Activated CD4-positive, alpha-beta T cell treated with anti-CD3 and anti-CD28 coated beads for 48 hours (primary cell): ENCODE results near the gene RAD51.

Experiments
- DNase-seq: peaks from one replicate; pipeline ENCODE4 v3.0.0-alpha.2; 2020

Gene RAD51

GRCh38 chr15:40723919-40724318 lies 28.9 kb downstream of the RAD51 start:
- no peak for DNase-seq

DNA sequence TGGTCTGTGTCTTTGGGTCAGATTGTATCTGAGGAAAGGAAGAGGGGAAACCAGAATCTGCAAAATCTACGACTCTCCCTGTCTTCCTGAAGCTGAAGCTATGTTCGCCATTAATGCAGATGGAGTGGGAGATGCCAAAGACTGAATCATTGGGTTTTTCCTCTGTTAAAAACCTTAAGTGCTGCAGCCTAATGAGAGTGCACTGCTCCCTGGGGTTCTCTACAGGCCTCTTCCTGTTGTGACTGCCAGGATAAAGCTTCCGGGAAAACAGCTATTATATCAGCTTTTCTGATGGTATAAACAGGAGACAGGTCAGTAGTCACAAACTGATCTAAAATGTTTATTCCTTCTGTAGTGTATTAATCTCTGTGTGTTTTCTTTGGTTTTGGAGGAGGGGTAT lies 36.1 kb downstream of the RAD51 start:
- DNase-seq = no peak

DNA sequence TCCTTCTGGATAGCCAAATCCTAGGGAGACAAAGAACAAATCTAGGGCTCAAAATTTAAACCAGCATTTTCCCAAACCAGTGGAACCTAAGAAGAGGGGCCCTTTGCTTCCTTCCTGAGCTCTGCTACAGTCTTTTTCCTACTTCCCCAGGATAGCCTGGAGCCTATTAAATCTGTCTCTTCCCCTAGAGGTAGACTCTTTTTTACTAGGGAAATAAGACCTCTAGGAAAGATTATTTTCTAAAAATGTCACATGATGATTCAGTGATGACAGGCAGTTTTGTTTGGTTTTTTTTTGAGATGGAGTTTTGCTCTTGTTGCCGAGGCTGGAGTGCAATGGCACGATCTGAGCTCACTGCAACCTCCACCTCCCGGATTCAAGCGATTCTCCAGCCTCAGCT lies 41.6 kb downstream of the RAD51 start:
- no peak for DNase-seq

DNA sequence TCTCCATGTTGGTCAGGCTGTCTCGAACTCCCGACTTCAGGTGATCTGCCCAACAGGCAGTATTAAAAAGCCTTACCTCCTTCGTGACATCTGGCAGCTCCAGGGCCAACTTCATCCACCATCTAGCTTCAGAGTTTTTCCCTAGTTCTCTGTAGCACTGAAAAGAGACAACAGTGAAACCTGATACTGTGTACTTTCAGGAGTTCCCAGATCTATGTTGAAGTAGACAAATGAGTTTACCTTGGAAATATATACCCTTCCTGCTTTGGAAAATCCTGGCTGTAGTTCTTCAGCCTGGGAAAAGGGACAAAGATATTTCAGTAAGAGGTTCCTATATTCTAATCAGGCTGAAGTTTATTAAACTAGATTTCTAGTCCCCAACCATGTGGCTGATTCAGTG lies 42.1 kb downstream of the RAD51 start:
- DNase-seq = no peak

- no peak for DNase-seq
These were observed 44.1 kb downstream of the RAD51 start for GRCh38 chr15:40739047-40739446.

GRCh38 chr15:40739854-40740253 lies 44.9 kb downstream of the RAD51 start:
- DNase-seq = no peak

GRCh38 chr15:40743485-40743901 lies 48.5 kb downstream of the RAD51 start:
- DNase-seq = no peak

DNA sequence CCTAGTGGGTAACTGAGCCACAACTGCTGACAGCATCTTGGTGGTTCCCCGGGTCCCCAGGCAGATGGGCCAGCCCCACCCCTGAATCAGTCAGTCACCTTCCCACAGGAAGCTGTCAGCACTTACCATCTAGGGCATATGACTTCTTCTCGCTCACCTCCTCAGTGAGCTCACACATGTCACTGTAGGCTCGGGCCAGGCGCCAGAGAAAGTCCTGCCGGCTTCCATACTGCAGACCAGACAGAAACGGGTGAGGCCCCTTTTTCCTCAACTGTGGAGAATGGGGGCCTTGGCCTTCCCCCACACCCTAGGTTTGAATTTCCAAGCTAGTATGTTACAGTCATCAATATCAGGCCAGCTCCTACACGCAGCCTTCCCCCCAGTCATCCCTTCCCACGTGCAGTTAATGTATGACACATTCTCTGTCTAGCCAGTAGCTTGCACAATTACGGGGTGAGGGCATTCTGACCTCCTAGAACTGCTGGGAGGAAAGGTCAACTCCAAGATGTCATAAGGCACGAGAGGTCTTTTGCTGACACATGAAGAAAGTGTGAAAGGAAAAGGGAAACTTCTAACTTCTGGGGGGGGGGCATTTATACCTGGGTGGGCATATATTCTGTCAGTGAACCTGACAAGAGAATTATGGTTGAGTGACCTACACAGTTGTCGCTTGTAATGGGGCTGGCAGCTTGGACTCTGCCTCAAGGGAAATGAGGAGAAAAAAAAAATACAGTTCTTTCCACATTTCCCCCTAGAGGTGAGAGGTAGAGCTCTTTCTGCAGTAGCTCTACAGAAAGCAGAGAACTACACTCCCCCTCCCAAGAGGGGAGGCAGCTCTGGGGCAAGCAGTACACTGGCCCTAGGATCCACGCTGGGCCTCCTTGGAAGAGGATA lies 49.2 kb downstream of the RAD51 start:
- DNase-seq = peak; percentile 74

- no peak for DNase-seq
These were observed 49.8 kb downstream of the RAD51 start for GRCh38 chr15:40744815-40745152.

DNA sequence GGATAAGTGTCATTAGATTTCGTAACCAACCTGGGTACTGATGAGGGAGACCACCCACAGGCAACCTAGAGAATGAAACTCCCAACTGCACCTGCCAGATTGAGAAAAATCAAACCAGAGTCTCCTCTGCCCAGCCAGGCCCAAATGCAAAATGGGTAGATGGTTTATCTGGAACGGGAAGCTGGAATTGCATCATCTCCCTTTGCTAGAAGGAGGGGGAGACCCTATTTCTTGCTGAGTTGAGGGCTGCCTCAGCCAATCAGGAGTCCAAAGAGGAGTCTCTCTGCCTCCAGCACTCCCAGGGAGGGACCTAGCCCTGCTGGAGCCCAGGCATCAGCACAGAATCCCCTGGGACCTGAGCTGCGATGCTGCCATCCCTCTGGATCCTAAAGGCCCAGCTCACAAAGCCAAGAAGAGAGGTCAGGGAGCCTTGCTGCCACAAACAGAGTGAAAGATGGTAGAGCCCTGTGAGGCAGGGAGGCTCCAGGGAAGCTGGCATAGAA lies 52.0 kb downstream of the RAD51 start:
- no peak for DNase-seq

DNA sequence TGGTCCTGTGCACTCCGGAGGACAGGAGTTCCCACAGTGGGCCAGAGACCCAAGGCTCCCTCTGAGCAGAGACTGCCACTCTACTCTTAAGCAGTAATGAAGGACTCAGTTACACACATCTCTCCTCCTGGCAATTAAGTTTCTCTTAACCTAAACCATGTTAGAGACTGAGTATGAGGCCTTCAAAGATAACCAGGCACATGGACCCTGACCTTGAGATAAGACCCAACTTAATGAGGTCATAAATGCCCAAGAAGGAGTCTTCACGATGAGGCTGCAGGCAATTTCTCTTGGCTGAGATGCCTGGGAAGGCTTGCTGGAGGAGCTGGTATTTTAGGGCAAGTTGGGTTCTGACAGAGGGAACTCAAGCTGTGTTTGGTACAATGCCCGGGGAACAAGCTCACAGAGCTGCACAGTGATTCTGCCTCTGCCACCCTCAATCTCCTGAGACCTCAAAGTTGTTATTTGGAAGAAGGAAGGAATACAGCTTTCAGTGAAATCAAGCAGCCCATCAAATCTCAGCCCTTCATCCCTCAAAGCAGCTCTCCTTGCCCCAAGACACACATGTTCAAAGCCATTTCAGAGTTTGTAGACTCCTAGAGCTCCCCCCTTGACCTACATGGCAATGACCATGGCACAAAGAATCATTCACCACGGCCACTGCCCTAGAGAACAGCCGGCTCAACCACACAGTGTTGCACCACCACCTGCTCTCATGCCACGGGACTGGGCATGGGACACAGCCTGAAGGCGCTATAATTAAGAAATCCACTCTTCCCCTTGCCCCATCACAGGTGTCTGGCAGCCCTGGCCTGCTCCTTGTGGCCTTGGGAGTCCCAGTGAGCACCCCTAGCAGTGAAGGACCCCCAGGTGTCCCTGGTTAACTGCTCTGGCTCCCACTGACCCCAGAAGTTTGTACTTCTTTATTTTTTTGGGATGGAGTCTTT lies 53.0 kb downstream of the RAD51 start:
- DNase-seq = no peak

DNA sequence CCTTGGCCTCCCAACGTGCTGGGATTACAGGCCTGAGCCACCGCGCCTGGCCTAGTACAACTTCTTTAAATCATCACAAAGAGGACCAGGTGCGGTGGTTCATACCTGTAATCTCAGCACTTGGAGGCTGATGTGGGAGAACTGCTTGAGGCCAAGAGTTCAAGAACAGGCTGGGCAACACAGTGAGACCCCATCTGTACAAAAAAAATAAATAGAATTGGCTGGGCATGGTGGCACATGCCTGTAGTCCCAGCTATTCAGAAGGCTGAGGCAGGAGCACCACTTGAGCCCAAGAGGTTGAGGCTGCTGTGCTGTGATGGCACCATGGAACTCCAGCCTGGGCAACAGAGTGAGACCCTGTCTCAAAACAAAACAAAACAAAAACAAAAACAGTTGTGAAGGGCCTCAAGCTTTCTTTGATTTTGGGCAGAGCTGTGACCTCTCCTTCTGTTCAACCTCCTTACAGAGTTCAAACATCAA lies 54.2 kb downstream of the RAD51 start:
- DNase-seq = no peak

- no peak for DNase-seq
These were observed 55.9 kb downstream of the RAD51 start for GRCh38 chr15:40750885-40751284.

- no peak for DNase-seq
These were observed 56.8 kb downstream of the RAD51 start for GRCh38 chr15:40751745-40752144.

- DNase-seq = no peak
These were observed 59.6 kb downstream of the RAD51 start for GRCh38 chr15:40754574-40754882.

DNA sequence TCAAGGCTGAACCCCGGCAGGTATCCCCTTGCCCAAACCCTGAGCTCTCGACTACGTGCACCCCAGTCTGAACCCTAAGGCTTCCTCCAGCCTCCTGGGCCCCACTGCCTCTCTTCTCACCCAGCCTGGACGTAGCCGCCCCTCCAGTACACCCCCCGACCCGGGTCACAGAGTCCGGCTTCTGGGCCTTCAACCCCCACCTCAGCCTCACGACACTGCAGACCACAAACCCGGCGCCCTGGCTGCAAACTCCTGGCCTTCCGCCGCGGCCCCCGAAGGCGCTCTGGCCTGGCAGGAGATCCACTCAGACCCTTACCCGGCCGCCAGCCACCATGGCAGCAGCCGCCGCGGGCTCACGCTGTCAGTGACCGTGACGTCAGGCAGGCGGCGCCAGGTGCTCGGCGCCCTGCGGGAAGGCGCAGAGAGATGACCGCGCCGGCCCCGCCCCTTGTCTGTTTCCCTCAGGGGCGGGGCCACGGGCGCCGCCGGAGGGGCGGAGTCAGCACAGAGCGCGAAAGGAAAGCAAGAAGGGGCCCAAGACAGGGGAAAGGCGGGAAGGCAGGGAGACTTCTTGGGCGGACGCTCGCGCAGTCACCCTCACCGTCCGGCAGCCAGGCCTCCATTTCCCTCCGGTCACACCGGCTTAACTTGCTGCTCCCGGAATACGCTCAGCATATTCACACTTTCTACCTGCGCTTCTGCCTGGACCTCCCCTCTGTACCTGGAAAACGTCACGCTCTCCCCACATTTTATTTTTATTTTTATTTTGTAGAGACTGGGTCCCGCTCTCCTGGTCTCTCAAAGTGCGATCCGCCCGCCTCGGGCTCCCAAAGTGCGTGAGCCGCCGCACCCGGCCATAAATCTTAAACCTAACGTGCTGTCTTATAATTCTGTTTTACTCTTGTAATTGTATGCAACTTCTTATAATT lies 60.2 kb downstream of the RAD51 start, which contains the start of gene RMDN3:
Gene RMDN3, minus strand, starts transcription at position 372 of the 929 bp plus-strand sequence. CDS start 471 bp downstream, outside the sequence.
- peak; percentile 96 for DNase-seq

DNA sequence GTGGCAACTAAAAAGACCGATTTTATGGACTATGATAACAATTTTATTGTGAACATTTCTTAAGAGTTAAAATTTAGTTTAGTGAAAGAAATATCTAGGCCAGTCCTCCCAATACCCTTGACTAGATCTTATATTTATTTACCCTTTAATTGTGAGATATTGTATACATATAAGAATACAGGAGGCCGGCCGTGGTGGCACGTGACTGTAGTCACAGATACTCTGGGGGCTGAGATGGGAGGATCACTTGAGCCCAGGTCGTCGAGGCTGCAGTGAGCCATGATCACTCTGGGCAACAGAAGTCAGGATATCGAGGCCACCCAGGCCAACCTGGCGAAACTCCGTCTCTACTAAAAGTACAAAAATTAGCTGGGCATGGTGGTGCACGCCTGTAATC lies 60.8 kb downstream of the RAD51 start:
- no peak for DNase-seq

DNA sequence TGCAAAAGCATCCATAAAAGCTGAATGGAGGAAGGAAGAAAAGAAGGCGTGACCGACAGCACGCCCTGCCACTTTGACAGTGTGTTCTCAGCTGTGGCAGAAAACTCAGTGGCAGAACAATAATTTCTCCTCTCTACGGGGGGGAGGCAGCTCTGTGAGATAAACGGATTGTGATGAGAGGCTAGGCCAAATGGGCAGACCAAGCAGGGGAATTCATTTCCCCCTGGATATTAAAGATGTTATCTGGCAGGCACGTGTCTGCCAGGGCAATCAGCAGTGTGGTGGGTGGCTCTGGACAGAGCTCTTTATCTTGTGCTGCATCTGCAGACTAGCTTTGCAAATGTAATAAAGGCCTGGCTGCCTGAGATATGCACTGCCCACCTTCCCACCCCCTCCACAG lies 62.0 kb downstream of the RAD51 start:
- no peak for DNase-seq

- no peak for DNase-seq
These were observed 65.0 kb downstream of the RAD51 start for GRCh38 chr15:40759961-40760360.

- DNase-seq = peak; percentile 68
These were observed 68.2 kb downstream of the RAD51 start for GRCh38 chr15:40762919-40763800.
